DMS 273 (cell line): ENCODE measurements around the gene GPD1L.
"Not testable (repeated sequence)": the region's sequence is repeated elsewhere in the genome, so short reads cannot be mapped to it uniquely, and the experiment has no call there.

Experiments
- DNase-seq: peaks from one replicate; lab custom pipeline; 2025; ENCODE audit not compliant: unreplicated experiment; lab: John Stamatoyannopoulos, UW

GPD1L gene

DNA sequence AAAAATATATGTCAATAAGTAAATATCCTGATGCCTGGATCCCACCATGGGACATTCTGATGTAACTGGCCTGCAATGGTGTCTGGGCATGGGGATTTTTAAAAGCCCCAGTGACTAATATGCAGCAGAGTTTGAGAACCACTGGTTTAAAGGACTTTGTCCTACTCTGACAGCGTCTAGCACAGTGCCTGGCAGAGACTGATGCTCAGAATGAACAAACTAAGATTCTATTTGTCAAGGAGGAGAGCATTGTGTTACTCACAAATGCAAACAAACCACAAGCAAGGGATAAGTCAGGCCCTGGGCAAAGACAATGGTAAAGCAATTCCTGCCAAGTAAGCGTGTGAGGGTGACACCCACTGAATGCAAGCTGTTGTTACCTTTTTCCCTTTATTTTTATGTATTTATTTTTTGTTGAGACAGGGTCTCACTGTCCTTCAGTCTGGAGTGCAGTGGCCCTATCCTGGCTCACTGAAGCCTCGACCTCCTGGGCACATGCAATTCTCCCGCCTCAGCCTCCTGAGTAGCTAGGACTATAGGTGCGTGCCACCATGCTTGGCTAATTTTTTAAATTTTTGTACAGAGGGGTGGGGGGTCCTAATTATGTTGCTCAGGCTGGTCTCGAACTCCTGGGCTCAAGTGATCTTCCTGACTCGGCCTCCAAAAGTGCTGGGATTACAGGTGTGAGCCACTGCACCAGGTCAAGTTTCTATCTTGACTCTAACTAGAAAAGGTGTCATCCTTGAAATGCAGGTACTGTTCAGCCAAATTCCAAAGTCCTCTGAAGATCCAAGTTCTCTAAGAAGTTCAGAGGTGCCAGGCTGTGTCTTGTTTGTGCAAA lies 909 bp upstream of the GPD1L start:
- DNase-seq: no peak

DNA sequence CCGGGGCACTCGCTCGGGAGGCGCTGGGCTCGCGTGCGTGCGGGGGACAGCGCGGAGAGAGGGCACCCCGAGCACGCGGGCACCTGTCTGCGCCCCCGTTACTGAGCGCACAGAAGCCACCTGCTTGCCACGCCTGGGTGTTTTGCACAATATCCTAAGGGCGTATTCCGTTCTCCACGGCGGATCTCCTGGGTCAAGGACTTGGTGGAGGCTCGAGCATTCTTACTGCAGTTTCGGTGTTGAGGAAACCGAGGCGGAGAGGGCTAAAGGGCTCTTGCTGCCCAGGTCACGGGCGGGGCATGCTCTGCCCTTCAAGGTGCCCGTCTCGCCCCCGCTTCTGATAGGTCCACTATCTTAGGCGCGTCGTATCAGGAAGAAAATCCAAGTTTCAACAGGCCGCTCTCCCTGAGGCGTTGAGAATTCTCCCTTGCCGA lies 526 bp downstream of the GPD1L start:
- DNase-seq: peak; percentile 63

DNA sequence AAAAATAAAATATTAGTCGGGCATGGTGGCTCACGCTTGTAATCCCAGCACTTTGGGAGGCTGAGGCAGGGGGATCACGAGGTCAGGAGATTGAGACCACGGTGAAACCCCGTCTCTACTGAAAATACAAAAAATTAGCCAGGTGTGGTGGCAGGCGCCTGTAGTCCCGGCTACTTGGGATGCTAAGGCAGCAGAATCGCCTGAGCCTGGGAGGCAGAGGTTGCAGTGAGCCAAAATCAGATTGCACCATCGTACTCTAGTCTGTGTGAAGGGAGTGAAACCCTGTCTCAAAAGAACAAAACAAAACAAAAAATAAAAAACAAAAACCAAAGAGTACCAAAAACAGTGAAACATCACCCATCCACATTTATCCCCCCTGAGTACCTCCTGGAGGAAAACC lies 1.8 kb downstream of the GPD1L start:
- DNase-seq: not testable (repeated sequence)

- DNase-seq: peak; percentile 84
Measured at GRCh38 chr3:32109256-32109655, 2.8 kb downstream of the GPD1L start.

GRCh38 chr3:32110233-32110760 lies 3.9 kb downstream of the GPD1L start:
- DNase-seq: no peak

- DNase-seq: no peak
Measured at GRCh38 chr3:32111560-32111959, 5.1 kb downstream of the GPD1L start.

GRCh38 chr3:32113566-32113965 lies 7.1 kb downstream of the GPD1L start:
- DNase-seq: no peak

GRCh38 chr3:32113981-32114545 lies 7.6 kb downstream of the GPD1L start:
- no peak for DNase-seq

- DNase-seq: not testable (repeated sequence)
Measured at GRCh38 chr3:32114546-32115386, 8.3 kb downstream of the GPD1L start.

GRCh38 chr3:32117320-32117719 lies 10.9 kb downstream of the GPD1L start:
- DNase-seq: no peak

DNA sequence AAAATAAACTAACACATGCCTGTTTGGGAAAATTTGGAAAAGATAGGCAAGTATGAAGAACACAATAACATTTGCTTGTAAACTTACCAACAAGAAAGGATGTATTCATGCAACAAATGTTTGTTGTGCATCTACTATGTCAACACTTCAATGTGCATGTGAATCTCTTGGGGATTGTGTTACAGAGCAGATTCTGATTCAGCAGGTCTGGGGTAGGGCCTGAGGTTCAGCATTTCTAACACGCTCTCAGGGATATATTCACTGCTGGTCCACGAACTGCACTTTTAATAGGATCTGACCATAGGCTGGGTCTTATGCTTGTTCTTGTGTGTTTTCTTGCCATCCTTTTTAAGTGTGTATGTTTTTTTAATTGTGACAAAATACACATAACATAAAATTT lies 11.8 kb downstream of the GPD1L start:
- no peak for DNase-seq

DNA sequence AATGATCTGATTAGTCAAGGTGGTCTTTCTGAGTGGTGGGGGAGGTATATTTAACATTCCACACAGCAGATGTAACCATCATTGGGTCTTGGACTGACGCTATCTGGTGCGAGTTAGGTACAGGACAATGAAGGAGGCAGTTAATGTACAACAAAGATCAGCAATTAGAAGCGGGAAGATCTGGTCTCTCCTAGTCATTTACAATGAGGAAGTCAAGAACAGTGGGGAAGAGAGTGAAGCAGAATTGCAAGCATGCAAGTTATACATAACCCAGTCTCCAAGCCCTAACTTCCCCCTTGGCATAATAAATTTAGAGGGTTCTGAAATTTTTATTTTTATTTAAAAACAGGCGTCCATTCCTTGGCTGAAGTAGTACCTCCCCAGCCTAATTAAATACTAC lies 14.1 kb downstream of the GPD1L start:
- DNase-seq: no peak

- no peak for DNase-seq
Measured at GRCh38 chr3:32121137-32121536, 14.7 kb downstream of the GPD1L start.

- DNase-seq: no peak
Measured at GRCh38 chr3:32123620-32124019, 17.2 kb downstream of the GPD1L start.

GRCh38 chr3:32125012-32125411 lies 18.6 kb downstream of the GPD1L start:
- no peak for DNase-seq

GRCh38 chr3:32126305-32127015 lies 20.0 kb downstream of the GPD1L start:
- DNase-seq: no peak

DNA sequence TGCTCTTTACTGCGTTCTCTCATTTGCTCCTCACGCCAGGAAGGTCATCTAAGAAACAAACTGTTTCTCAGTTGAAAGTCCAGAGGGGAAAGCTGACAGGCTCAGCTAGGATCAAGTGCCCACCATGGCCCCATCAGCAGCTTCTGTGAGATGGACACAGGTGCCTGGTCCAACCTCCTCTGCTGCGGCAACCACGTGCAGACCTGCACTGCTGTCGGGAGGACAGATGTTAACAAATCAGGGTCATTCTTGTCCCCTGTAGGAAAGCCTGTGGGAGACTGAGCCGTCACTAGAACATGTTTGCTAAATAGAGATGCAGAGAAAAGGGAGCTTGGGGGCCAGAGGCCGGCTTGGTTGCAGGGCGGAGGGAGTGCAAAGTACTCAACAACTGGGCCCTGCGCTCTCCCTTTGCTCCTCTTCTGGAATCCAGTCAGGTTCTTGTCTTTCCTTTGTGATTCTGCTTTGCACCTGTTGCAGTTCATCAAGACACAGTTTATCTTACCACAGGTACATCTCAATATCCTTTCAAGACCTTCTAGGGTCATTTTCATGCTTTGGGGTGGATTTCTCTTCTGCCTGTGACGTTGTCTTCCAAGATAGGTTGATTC lies 20.9 kb downstream of the GPD1L start:
- DNase-seq: no peak

DNA sequence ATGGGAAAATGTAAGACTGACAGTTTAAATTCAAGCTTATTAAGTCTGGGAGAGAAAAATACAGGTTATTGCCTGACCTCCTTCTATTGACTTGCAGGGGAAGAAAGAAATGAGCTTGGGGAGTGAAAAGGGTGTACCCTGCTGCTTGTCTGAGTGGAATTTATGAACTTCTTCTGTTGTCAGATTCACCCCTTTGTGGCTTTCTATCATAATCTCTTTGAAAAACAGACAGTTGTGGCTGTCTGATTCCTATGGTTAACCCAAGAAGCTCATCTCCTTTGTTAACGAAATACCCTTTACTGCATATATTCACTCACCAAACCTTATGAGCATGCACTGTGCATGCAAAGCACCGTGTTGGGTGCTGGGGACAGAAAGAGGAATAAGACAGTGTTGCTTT lies 22.5 kb downstream of the GPD1L start:
- no peak for DNase-seq

DNA sequence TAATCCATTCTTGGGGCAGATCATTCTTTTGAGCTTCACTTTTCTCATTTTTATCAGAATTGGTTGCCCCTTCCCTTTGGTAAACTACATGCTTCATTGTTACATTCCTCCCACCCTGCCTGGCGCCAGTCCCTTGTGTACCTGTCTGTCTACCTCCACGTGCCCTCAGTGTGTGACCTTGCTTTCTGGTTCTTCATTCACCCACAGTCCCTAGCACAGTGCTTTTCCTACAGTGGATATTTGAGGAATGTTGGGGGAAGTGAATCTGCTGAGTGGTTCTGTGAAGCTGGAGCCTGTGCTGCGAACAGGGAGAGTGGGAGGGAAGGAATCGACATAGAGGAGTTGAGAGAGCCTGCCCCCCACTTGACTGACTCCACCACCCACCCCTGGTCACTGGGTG lies 23.4 kb downstream of the GPD1L start:
- DNase-seq: no peak

- no peak for DNase-seq
Measured at GRCh38 chr3:32132121-32132520, 25.7 kb downstream of the GPD1L start.
